Gastrocnemius medialis (tissue), 4 donors: Measurements from ENCODE around the gene ZBTB8B.

ENCODE experiments used
- POLR2A ChIP-seq, 2 donors: fragments of 450-650 bp; IDR thresholded peaks; one replicate each; pipeline ENCODE4 v1.6.1; 2017; ENCODE audit warnings: antibody characterized with exemption in 2 of 2, mild to moderate bottlenecking in 2 of 2, moderate library complexity in 2 of 2
- TF ChIP-seq, protein P1 (sequence below), 5 experiments: fragments of 450-650 bp in 3 of 5; fragments of 200-600 bp in 2 of 5; sonication (generic) in 2 of 5; IDR thresholded peaks in 4 of 5; conservative IDR thresholded peaks in 1 of 5; 1 replicate in 4 of 5; 2 replicates in 1 of 5; pipeline ENCODE4 v1.5.1; 2016 to 2019; ENCODE audit warnings: antibody characterized with exemption in 5 of 5, mild to moderate bottlenecking in 3 of 5, moderate library complexity in 3 of 5

DNA sequence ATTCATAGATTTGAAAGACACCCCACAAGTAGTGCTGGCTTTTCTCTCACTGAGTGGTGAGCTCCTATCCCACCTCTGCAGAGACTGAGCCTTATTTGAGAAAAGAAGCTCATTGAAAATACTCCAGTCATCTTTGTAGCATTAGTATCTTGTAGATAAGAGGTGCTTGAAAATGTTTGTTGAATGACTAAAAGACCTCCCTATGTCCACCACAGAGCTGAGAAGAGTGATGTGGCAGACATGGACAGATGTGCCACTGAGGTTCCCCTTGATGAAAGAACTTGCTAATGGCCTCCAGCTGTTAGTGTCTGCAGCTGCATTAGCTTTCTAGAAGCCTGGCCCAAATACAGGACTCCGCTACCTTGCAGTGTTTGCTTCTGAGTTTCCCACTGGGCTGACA is 45.1 kb downstream of the ZBTB8B start:
- no peak for TF ChIP-seq POLR2A (IDR thresholded peaks at IDR 0.05)
- TF ChIP-seq, protein P1, sequence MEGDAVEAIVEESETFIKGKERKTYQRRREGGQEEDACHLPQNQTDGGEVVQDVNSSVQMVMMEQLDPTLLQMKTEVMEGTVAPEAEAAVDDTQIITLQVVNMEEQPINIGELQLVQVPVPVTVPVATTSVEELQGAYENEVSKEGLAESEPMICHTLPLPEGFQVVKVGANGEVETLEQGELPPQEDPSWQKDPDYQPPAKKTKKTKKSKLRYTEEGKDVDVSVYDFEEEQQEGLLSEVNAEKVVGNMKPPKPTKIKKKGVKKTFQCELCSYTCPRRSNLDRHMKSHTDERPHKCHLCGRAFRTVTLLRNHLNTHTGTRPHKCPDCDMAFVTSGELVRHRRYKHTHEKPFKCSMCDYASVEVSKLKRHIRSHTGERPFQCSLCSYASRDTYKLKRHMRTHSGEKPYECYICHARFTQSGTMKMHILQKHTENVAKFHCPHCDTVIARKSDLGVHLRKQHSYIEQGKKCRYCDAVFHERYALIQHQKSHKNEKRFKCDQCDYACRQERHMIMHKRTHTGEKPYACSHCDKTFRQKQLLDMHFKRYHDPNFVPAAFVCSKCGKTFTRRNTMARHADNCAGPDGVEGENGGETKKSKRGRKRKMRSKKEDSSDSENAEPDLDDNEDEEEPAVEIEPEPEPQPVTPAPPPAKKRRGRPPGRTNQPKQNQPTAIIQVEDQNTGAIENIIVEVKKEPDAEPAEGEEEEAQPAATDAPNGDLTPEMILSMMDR (IDR thresholded peaks at IDR 0.05 in 4 of 5, conservative IDR thresholded peaks at IDR 0.05 in 1 of 5), result no peak
